Sigmoid colon (tissue), 7 donors: ENCODE measurements around the gene HDAC4. TPM values are rescaled to one million over a fixed set of nuclear protein-coding genes. Genes with fewer than 3 reads are reported as not detected.

Experiments
- DNase-seq: peaks from one replicate; pipeline ENCODE4 v3.0.0-alpha.2; 2019
- H3K27ac ChIP-seq, 4 donors: fragments of 200-600 bp; sonication (generic); one replicate each; pipeline ENCODE4 v1.5.1; 2016 to 2019; ENCODE audit warnings: mild to moderate bottlenecking in 1 of 4
- H3K27me3 ChIP-seq, 3 donors: fragments of 200-600 bp; sonication (generic); one replicate each; pipeline ENCODE4 v1.5.1; 2019; ENCODE audit warnings: mild to moderate bottlenecking in 1 of 3
- H3K36me3 ChIP-seq, 4 donors: fragments of 200-600 bp; sonication (generic); one replicate each; pipeline ENCODE4 v1.5.1; 2016 to 2019
- H3K4me1 ChIP-seq, 4 donors: fragments of 200-600 bp; sonication (generic); one replicate each; pipeline ENCODE4 v1.5.1; 2017 to 2019
- H3K4me3 ChIP-seq, 4 donors: fragments of 200-600 bp; sonication (generic); one replicate each; pipeline ENCODE4 v1.5.1; 2017 to 2019; ENCODE audit warnings: mild to moderate bottlenecking in 2 of 4, moderate library complexity in 1 of 4
- H3K9me3 ChIP-seq, 4 donors: fragments of 200-600 bp in 3 of 4; sonication (generic) in 3 of 4; one replicate each; pipeline versions ENCODE4 v1.5.1 to v1.6.1; 2013 to 2019
- EP300 ChIP-seq, 4 donors: sonication (generic); formaldehyde crosslinking; IDR thresholded peaks; one replicate each; pipeline ENCODE4 v1.6.1; 2017; ENCODE audit warnings: antibody characterized with exemption in 4 of 4
- POLR2A ChIP-seq, 2 donors: fragments of 450-650 bp; IDR thresholded peaks; one replicate each; pipeline ENCODE4 v1.6.1; 2016; ENCODE audit warnings: antibody characterized with exemption in 2 of 2, mild to moderate bottlenecking in 2 of 2, moderate library complexity in 2 of 2
- POLR2AphosphoS5 ChIP-seq, 4 donors: sonication (generic); formaldehyde crosslinking; IDR thresholded peaks; one replicate each; pipeline ENCODE4 v1.6.1; 2017; ENCODE audit warnings: antibody characterized with exemption in 4 of 4
- WGBS, 2 donors: extraction: QIAGEN DNeasy Blood & Tissue Kit; methylation state at CpG; one replicate each; pipeline ENCODE4 v1.1.7; 2013; 5-methylcytosine and 5-hydroxymethylcytosine counted together
- intact Hi-C: fragments of 100-400 bp; cut with DNase I; formaldehyde crosslinking; loops from one replicate; pipeline ENCODE4 v1.15.1; 2023
- polyA plus RNA-seq, 3 donors: library from polyadenylated mRNA; stranded (reverse); fragments of 200-250 nt; gene quantifications; one replicate each; pipeline ENCODE4 v1.2.3, GENCODE V29; 2013
- total RNA-seq, 4 donors: library from RNA; depleted of rRNA; stranded (reverse); fragments of >200 nt; gene quantifications; one replicate each; pipeline ENCODE4 v1.1.0, GENCODE V29; 2016
- TF ChIP-seq, protein P1 (sequence below), 4 experiments: fragments of 450-650 bp in 3 of 4; fragments of 200-600 bp in 1 of 4; IDR thresholded peaks; one replicate each; pipeline ENCODE4 v1.5.1; 2016 to 2019; ENCODE audit warnings: antibody characterized with exemption in 4 of 4, mild to moderate bottlenecking in 3 of 4, moderate library complexity in 2 of 4
- donor health status: healthy with polysubstance abuse.
- donor health status: Bipolar disorder and iron deficiency.
- donor health status: healthy.

HDAC4 gene
- total and polyA plus RNA-seq, 7 donors = 1.8 to 196 (median 77.0) TPM

DNA sequence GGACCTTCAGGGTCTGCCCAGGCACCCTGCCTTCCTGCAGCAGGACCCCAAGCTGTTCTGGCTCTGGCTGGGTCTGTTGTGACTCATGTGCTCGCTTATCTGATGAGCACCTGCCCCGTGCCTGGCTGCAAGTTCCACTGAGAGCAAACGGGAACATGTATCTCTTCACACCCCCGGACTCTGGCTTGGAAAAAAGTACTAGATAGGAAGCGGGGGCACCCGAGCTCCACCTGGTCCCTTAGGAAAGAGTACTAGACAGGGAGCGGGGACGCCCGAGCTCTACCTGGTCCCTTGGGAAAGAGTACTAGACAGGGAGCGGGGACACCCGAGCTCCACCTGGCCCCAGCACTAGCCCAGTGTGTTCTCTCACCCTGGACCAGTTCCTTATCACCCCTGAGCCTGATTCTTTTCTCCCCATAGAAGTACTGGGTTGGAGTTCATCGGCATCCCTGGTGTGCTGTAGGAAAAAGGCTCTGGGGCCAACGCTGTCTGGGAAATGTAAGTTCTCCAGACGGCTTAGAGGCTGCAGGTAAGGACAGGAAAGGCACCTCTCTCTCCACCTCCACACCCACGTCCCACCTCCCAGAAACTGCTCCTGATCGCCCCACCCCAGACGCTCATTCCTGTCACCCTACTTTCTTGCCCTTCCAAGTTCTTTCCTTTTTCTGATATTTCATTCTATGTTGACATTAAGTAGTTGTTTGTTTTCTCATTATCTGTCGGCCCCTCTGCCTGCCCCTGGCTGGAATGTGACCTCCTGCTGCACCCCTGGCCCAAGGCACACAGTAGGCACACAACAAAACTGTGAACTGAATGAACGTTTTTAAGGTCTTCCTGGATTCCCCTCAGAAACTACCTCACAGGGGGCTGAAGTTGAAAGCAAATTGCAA lies 40.2 kb downstream of the HDAC4 start:
- Histone ChIP-seq H3K4me3 (no peak overlapping the region), H3K4me1 (peaks cover 0 to 96% (median 75%) of the 10 kb centered on the region in 4 donors), H3K36me3 (no peaks in the 10 kb centered on the region), H3K27ac (peak overlapping the region in 3 of 4 donors; percentile 96 to 97 (median 96)), H3K9me3 (no peaks in the 10 kb centered on the region), H3K27me3 (no peaks in the 10 kb centered on the region)
- peak; percentile 61 for DNase-seq
- WGBS, 2 donors = 88 to 93% methylated on average over 19 of the region's 19 CpGs
- TF ChIP-seq, protein P1, sequence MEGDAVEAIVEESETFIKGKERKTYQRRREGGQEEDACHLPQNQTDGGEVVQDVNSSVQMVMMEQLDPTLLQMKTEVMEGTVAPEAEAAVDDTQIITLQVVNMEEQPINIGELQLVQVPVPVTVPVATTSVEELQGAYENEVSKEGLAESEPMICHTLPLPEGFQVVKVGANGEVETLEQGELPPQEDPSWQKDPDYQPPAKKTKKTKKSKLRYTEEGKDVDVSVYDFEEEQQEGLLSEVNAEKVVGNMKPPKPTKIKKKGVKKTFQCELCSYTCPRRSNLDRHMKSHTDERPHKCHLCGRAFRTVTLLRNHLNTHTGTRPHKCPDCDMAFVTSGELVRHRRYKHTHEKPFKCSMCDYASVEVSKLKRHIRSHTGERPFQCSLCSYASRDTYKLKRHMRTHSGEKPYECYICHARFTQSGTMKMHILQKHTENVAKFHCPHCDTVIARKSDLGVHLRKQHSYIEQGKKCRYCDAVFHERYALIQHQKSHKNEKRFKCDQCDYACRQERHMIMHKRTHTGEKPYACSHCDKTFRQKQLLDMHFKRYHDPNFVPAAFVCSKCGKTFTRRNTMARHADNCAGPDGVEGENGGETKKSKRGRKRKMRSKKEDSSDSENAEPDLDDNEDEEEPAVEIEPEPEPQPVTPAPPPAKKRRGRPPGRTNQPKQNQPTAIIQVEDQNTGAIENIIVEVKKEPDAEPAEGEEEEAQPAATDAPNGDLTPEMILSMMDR (IDR thresholded peaks at IDR 0.05) = no peak
- TF ChIP-seq POLR2AphosphoS5 (IDR thresholded peaks at IDR 0.05) = no peak
- no peak for TF ChIP-seq EP300 (IDR thresholded peaks at IDR 0.05)
- TF ChIP-seq POLR2A (IDR thresholded peaks at IDR 0.05) = no peak
- intact Hi-C loops = no loop called here

DNA sequence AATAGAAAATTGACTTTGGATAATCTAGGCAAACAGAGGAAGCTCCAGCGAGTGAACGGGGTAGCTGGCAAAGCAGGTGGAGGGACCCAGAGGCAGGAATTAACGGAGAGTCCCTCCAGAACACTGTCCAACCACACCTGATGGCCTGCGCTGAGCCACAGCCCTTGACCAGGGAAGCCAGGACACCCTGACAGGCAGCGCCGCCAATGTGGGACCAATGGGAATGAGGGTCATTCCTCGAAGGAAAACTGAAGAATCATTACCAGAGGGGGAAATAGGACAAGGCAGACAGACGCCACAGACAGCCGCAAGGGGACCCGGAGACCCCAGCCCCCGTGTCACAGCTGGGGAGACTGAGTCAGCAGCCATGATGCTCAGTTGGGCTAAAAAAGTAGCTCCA lies 40.8 kb downstream of the HDAC4 start:
- H3K27ac ChIP-seq = peak overlapping the region in 3 of 4 donors; percentile 96 to 97 (median 96)
- H3K27me3 ChIP-seq = no peaks in the 10 kb centered on the region
- TF ChIP-seq, protein P1 (IDR thresholded peaks at IDR 0.05) = no peak
- TF ChIP-seq POLR2A (IDR thresholded peaks at IDR 0.05) (no peak), EP300 (IDR thresholded peaks at IDR 0.05) (no peak), POLR2AphosphoS5 (IDR thresholded peaks at IDR 0.05) (no peak)
- peaks cover 0 to 97% (median 78%) of the 10 kb centered on the region in 4 donors for H3K4me1 ChIP-seq
- no peaks in the 10 kb centered on the region for H3K9me3 ChIP-seq
- 97% methylated on average over 11 of the region's 11 CpGs for WGBS, 2 donors
- H3K4me3 ChIP-seq = no peak overlapping the region
- H3K36me3 ChIP-seq = no peaks in the 10 kb centered on the region
- peak; percentile 46 for DNase-seq
- intact Hi-C loops = no loop called here

DNA sequence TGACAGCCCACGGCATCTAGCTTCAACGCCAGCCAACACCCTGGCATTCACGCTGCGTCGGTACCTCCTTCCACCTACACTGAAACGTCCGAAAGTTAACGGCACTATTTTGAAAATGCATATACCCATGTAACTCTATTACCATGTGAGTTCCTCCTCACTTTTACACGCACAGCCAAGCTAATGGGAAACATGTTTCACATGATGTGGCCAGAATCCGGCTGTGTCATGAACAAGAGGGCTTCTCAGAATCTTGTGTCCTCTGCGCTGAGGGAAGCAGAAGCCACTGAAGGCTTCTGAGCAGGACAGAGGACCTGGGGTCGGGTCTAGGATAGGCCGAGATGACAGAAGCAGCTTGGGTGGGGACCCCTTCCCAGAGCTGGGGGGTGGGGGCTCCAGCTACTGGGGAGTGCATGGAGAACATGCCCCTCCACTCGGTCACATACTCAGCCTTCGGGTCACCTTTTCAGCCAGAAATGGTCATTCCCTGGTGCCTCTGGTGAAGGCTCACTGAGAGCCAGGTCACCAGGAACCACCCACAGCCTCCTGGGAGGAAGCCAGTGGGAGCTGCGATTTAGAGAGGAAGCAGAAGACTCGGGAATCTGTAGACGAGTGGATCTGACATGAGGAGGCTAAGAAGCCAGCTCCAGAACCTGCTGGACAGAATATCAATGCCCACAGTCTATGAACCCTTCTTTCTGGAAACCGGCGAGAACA lies 41.5 kb downstream of the HDAC4 start:
- H3K4me1 ChIP-seq = peaks cover 0 to 93% (median 76%) of the 10 kb centered on the region in 4 donors
- peak; percentile 64 for DNase-seq
- no peaks in the 10 kb centered on the region for H3K27me3 ChIP-seq
- 91 to 95% methylated on average over 20 of the region's 20 CpGs for WGBS, 2 donors
- TF ChIP-seq, protein P1 (IDR thresholded peaks at IDR 0.05) = no peak
- TF ChIP-seq POLR2A (IDR thresholded peaks at IDR 0.05) (no peak), EP300 (IDR thresholded peaks at IDR 0.05) (no peak), POLR2AphosphoS5 (IDR thresholded peaks at IDR 0.05) (no peak)
- no peak overlapping the region for H3K4me3 ChIP-seq
- no peaks in the 10 kb centered on the region for H3K9me3 ChIP-seq
- no peaks in the 10 kb centered on the region for H3K36me3 ChIP-seq
- peak overlapping the region in 3 of 4 donors; percentile 96 to 97 (median 96) for H3K27ac ChIP-seq
- intact Hi-C loops = no loop called here

DNA sequence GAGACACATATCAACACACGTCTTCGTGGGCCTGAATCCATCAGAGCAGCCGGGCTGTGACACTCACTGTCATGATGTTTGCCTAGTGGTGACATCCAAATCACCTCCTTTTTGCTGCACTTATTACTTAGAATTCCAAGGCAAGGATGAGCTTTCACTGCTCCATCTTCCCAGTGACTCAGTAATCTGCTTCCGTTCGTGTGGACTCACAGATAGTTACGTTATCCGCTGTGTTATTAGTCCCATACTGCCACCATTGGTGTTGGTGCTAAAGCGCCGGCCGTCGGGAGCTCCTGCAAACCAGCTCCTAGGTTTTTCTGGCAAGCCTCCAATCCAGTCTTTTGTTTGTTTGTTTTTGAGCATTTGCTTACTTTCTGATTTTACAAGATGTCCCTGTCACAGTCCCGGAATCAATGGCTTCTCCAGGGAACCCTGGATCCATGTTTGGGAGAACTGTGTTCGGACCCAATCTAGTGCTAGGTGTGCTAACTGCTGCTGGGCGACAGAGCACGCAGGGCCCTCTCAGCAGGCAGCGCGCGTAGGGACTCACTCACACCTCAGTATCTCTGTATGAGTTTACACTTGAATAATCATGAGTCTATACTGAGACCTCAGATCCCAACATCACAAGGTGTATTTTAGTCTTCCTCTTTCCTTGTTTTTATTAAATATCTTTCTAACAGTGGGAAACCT lies 42.6 kb downstream of the HDAC4 start:
- intact Hi-C loops = no loop called here
- Histone ChIP-seq H3K27ac (peak overlapping the region in 3 of 4 donors; percentile 96 to 97 (median 96)), H3K36me3 (no peaks in the 10 kb centered on the region), H3K9me3 (no peaks in the 10 kb centered on the region), H3K4me1 (peaks cover 0 to 91% (median 73%) of the 10 kb centered on the region in 4 donors), H3K27me3 (no peaks in the 10 kb centered on the region), H3K4me3 (no peak overlapping the region)
- DNase-seq = peak; percentile 58
- TF ChIP-seq POLR2A (IDR thresholded peaks at IDR 0.05) (no peak), EP300 (IDR thresholded peaks at IDR 0.05) (no peak), POLR2AphosphoS5 (IDR thresholded peaks at IDR 0.05) (no peak)
- TF ChIP-seq, protein P1 (IDR thresholded peaks at IDR 0.05) = no peak
- WGBS, 2 donors = 91 to 92% methylated on average over 18 of the region's 18 CpGs
